GM10266 (cell line): ENCODE results near the gene NCK2.
"Not testable (repeated sequence)": the region's sequence is repeated elsewhere in the genome, so short reads cannot be mapped to it uniquely, and the experiment has no call there.

ENCODE experiments used
- DNase-seq: peaks from one replicate; pipeline ENCODE4 v3.0.0; 2012; ENCODE audit errors: extremely low spot score
- CTCF ChIP-seq: IDR thresholded peaks from 2 replicates; pipeline ENCODE4 v1.5.1; 2012; ENCODE audit warnings: mild to moderate bottlenecking, low read depth; ENCODE audit not compliant: control insufficient read depth, insufficient read depth; ENCODE audit errors: missing control alignments

NCK2 gene

GRCh38 chr2:105754994-105755393 lies 10.3 kb downstream of the NCK2 start:
- no peak for DNase-seq

GRCh38 chr2:105755895-105756294 lies 11.2 kb downstream of the NCK2 start:
- no peak for TF ChIP-seq CTCF
- DNase-seq: no peak

More at GRCh38 chr2:105754994-105755393, 10.3 kb downstream of the NCK2 start:
- no peak for TF ChIP-seq CTCF

- DNase-seq: no peak
- TF ChIP-seq CTCF: no peak
Measured at GRCh38 chr2:105756435-105756834, 11.7 kb downstream of the NCK2 start.

GRCh38 chr2:105756865-105757264 lies 12.2 kb downstream of the NCK2 start:
- not testable (repeated sequence) for DNase-seq

GRCh38 chr2:105757433-105757832 lies 12.7 kb downstream of the NCK2 start:
- DNase-seq: no peak
- no peak for TF ChIP-seq CTCF

GRCh38 chr2:105760191-105760590 lies 15.5 kb downstream of the NCK2 start:
- TF ChIP-seq CTCF: no peak
- DNase-seq: no peak

GRCh38 chr2:105760639-105761337 lies 16.1 kb downstream of the NCK2 start:
- DNase-seq: no peak
- TF ChIP-seq CTCF: no peak
